ENCODE data around the gene GAS6. TPM values are rescaled to one million over a fixed set of nuclear protein-coding genes. Genes with fewer than 3 reads are reported as not detected.

The GAS6 gene
- total RNA-seq, 1 experiment from 2014 or later, result 28.1 TPM

DNA sequence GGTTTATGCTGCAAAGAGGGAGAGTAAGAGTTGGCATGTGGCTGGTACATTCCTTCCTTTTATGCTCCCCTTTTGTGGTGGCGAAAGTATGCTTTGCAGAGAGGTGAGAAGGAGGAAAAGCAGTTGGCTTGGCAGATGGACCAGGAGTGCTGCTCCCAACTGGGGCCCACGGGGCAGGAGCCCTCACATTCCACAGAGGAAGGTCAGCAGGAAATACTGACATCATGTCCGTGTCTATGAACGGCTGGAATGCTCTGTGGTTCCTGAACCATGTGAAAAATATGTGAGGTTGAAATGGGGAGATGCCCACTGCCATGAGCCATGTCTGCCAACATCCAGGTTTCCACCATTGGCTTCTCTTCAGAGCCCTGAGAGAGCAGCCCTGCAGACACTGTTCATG is 33.3 kb upstream of the GAS6 start:
- in situ Hi-C loops (cut with HindIII; ENCODE audit: low pct_unique_long_range_greater_than_20kb, low sequenced_read_pairs), result no loop called here
- ChIA-PET CTCF (no interaction called here), POLR2A (no interaction called here)
- Histone ChIP-seq H3K27ac (ENCODE audit: low read length) (no peak overlapping the region), H3K4me3 (ENCODE audit: low read depth in 2 of 2, low read length in 2 of 2) (no peak overlapping the region), H3K4me1 (ENCODE audit: control insufficient read depth, insufficient read depth, low read length) (no peaks in the 10 kb centered on the region), H3K36me3 (ENCODE audit: control insufficient read depth, insufficient read depth, low read length) (no peaks in the 10 kb centered on the region), H3K27me3 (ENCODE audit: control insufficient read depth, insufficient read depth, low read length) (no peaks in the 10 kb centered on the region), H3K9me3 (ENCODE audit: control insufficient read depth, insufficient read depth, low read depth, low read length) (no peaks in the 10 kb centered on the region)
- DNase-seq (ENCODE audit: low read depth, low spot score) (no peak), ATAC-seq (peak; percentile 73; the same call in 1 of the 2 replicates)
- no TSS peak for BruUV-seq (replicated peaks)
- intact Hi-C loops (cut with micrococcal nuclease; ENCODE audit: unreplicated experiment), result no loop called here
- TF ChIP-seq, protein P1, sequence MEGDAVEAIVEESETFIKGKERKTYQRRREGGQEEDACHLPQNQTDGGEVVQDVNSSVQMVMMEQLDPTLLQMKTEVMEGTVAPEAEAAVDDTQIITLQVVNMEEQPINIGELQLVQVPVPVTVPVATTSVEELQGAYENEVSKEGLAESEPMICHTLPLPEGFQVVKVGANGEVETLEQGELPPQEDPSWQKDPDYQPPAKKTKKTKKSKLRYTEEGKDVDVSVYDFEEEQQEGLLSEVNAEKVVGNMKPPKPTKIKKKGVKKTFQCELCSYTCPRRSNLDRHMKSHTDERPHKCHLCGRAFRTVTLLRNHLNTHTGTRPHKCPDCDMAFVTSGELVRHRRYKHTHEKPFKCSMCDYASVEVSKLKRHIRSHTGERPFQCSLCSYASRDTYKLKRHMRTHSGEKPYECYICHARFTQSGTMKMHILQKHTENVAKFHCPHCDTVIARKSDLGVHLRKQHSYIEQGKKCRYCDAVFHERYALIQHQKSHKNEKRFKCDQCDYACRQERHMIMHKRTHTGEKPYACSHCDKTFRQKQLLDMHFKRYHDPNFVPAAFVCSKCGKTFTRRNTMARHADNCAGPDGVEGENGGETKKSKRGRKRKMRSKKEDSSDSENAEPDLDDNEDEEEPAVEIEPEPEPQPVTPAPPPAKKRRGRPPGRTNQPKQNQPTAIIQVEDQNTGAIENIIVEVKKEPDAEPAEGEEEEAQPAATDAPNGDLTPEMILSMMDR (IDR thresholded peaks at IDR 0.05), result no peak
- TF ChIP-seq POLR2AphosphoS5 (IDR thresholded peaks at IDR 0.05; ENCODE audit: low read depth, low read length) (no peak), TCF7L2 (IDR thresholded peaks at IDR 0.05; ENCODE audit: low read depth, low read length) (no peak), SIN3A (IDR thresholded peaks at IDR 0.05; ENCODE audit: borderline replicate concordance, insufficient read depth, low read depth, low read length) (no peak)
- TF ChIP-seq, protein P2, sequence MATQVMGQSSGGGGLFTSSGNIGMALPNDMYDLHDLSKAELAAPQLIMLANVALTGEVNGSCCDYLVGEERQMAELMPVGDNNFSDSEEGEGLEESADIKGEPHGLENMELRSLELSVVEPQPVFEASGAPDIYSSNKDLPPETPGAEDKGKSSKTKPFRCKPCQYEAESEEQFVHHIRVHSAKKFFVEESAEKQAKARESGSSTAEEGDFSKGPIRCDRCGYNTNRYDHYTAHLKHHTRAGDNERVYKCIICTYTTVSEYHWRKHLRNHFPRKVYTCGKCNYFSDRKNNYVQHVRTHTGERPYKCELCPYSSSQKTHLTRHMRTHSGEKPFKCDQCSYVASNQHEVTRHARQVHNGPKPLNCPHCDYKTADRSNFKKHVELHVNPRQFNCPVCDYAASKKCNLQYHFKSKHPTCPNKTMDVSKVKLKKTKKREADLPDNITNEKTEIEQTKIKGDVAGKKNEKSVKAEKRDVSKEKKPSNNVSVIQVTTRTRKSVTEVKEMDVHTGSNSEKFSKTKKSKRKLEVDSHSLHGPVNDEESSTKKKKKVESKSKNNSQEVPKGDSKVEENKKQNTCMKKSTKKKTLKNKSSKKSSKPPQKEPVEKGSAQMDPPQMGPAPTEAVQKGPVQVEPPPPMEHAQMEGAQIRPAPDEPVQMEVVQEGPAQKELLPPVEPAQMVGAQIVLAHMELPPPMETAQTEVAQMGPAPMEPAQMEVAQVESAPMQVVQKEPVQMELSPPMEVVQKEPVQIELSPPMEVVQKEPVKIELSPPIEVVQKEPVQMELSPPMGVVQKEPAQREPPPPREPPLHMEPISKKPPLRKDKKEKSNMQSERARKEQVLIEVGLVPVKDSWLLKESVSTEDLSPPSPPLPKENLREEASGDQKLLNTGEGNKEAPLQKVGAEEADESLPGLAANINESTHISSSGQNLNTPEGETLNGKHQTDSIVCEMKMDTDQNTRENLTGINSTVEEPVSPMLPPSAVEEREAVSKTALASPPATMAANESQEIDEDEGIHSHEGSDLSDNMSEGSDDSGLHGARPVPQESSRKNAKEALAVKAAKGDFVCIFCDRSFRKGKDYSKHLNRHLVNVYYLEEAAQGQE (IDR thresholded peaks at IDR 0.05; ENCODE audit: insufficient read depth in 1 of 2, low read depth in 2 of 2, low read length in 1 of 2), result no peak

DNA sequence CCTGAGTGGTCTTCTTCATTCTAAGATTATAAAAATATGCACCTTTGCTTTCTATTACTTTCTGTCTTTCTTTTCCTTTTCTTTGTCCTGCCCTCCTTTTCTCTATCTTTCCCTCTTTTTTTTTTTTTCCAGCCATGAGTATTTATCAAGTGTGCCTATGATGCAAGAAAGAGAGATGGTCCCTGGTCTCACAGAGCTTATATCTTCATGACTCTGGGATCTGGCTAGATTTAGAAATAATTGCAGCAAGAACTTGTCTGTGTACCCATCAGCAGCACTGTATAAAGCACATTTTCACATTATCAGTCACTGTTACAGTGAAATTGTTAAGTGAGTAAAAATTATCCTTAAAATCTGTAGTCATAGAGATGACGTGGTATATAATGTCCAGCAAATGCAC is 31.6 kb upstream of the GAS6 start:
- Histone ChIP-seq H3K4me3 (ENCODE audit: low read depth in 2 of 2, low read length in 2 of 2) (no peak overlapping the region), H3K9me3 (ENCODE audit: control insufficient read depth, insufficient read depth, low read depth, low read length) (no peaks in the 10 kb centered on the region), H3K4me1 (ENCODE audit: control insufficient read depth, insufficient read depth, low read length) (no peaks in the 10 kb centered on the region), H3K27me3 (ENCODE audit: control insufficient read depth, insufficient read depth, low read length) (no peaks in the 10 kb centered on the region), H3K36me3 (ENCODE audit: control insufficient read depth, insufficient read depth, low read length) (no peaks in the 10 kb centered on the region), H3K27ac (ENCODE audit: low read length) (no peak overlapping the region)
- intact Hi-C loops (cut with micrococcal nuclease; ENCODE audit: unreplicated experiment) (no loop called here), in situ Hi-C loops (cut with HindIII; ENCODE audit: low pct_unique_long_range_greater_than_20kb, low sequenced_read_pairs) (no loop called here)
- ChIA-PET CTCF (no interaction called here), POLR2A (no interaction called here)
- TF ChIP-seq, protein P1 (IDR thresholded peaks at IDR 0.05), result no peak
- TF ChIP-seq SIN3A (IDR thresholded peaks at IDR 0.05; ENCODE audit: borderline replicate concordance, insufficient read depth, low read depth, low read length) (no peak), TCF7L2 (IDR thresholded peaks at IDR 0.05; ENCODE audit: low read depth, low read length) (no peak)
- ATAC-seq (no peak), DNase-seq (ENCODE audit: low read depth, low spot score) (no peak)
- BruUV-seq (replicated peaks), result no TSS peak
